ENCODE data around the gene PTPDC1.

GRCh38 chr9:94097788-94098414 is 13.6 kb downstream of the PTPDC1 start:
- TF ChIP-seq CTCF (IDR thresholded peaks at IDR 0.05): no peak
- TF ChIP-seq EZH2 (IDR thresholded peaks at IDR 0.05; ENCODE audit: borderline replicate concordance, insufficient read depth, low read depth, low read length, poor library complexity, severe bottlenecking): no peak
